ENCODE measurements around the gene INPP4A.

Gene INPP4A

GRCh38 chr2:98560256-98560771 is 115.7 kb downstream of the INPP4A start:
- TF ChIP-seq GLIS3 (CRISPR knock-in tag; IDR thresholded peaks at IDR 0.05) (no peak), PPARA (CRISPR knock-in tag; IDR thresholded peaks at IDR 0.05; ENCODE audit: borderline replicate concordance) (no peak), OSR1 (CRISPR knock-in tag; IDR thresholded peaks at IDR 0.05) (no peak), ZFP3 (CRISPR knock-in tag; IDR thresholded peaks at IDR 0.05) (no peak), ZNF8 (CRISPR knock-in tag; IDR thresholded peaks at IDR 0.05) (no peak), CREB5 (CRISPR knock-in tag; IDR thresholded peaks at IDR 0.05; ENCODE audit: low read depth) (no peak), BACH2 (CRISPR knock-in tag; IDR thresholded peaks at IDR 0.05; ENCODE audit: borderline replicate concordance) (no peak), RARB (CRISPR knock-in tag; IDR thresholded peaks at IDR 0.05) (no peak)
- TF ChIP-seq, protein P1, sequence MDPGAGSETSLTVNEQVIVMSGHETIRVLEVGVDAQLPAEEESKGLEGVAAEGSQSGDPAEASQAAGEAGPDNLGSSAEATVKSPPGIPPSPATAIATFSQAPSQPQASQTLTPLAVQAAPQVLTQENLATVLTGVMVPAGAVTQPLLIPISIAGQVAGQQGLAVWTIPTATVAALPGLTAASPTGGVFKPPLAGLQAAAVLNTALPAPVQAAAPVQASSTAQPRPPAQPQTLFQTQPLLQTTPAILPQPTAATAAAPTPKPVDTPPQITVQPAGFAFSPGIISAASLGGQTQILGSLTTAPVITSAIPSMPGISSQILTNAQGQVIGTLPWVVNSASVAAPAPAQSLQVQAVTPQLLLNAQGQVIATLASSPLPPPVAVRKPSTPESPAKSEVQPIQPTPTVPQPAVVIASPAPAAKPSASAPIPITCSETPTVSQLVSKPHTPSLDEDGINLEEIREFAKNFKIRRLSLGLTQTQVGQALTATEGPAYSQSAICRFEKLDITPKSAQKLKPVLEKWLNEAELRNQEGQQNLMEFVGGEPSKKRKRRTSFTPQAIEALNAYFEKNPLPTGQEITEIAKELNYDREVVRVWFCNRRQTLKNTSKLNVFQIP (CRISPR knock-in tag; IDR thresholded peaks at IDR 0.05; ENCODE audit: borderline replicate concordance, low read depth) = no peak
- ATAC-seq = peak; percentile 97

DNA sequence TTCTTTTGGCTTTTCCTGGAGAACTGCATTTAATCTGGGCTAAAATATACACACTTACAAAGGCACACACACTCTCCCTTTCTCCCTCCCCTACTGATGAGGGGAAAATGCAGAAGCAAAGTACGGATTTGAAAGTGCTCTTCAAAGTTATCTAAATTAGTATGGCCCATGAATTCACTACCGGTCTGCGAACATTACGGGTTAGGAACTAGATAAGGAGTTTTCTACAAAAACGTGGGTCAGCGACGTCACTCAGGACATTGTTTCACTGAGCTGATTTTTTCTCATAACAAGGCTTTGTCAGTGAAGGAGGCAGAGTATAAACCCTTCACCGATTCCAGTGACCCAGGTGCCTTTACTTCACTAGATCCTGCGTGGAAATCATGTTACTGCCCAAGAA is 116.4 kb downstream of the INPP4A start:
- ATAC-seq = no peak

GRCh38 chr2:98561902-98562695 is 117.4 kb downstream of the INPP4A start:
- no peak for ATAC-seq
- TF ChIP-seq ISL1 (CRISPR knock-in tag; IDR thresholded peaks at IDR 0.05) (no peak), PPARA (CRISPR knock-in tag; IDR thresholded peaks at IDR 0.05; ENCODE audit: borderline replicate concordance) (no peak), ZNF70 (CRISPR knock-in tag; IDR thresholded peaks at IDR 0.05) (no peak), CSRNP3 (CRISPR knock-in tag; IDR thresholded peaks at IDR 0.05) (no peak), RARB (CRISPR knock-in tag; IDR thresholded peaks at IDR 0.05) (no peak), ZNF8 (CRISPR knock-in tag; IDR thresholded peaks at IDR 0.05) (no peak), OSR1 (CRISPR knock-in tag; IDR thresholded peaks at IDR 0.05) (no peak), ZFP3 (CRISPR knock-in tag; IDR thresholded peaks at IDR 0.05) (no peak), ZFP30 (CRISPR knock-in tag; IDR thresholded peaks at IDR 0.05) (no peak), ESRRG (CRISPR knock-in tag; IDR thresholded peaks at IDR 0.05) (no peak), ZNF565 (CRISPR knock-in tag; conservative IDR thresholded peaks at IDR 0.05; ENCODE audit: low read depth) (no peak), ARNTL (CRISPR knock-in tag; IDR thresholded peaks at IDR 0.05; ENCODE audit: borderline replicate concordance, low read depth) (no peak)
- TF ChIP-seq, protein P2, sequence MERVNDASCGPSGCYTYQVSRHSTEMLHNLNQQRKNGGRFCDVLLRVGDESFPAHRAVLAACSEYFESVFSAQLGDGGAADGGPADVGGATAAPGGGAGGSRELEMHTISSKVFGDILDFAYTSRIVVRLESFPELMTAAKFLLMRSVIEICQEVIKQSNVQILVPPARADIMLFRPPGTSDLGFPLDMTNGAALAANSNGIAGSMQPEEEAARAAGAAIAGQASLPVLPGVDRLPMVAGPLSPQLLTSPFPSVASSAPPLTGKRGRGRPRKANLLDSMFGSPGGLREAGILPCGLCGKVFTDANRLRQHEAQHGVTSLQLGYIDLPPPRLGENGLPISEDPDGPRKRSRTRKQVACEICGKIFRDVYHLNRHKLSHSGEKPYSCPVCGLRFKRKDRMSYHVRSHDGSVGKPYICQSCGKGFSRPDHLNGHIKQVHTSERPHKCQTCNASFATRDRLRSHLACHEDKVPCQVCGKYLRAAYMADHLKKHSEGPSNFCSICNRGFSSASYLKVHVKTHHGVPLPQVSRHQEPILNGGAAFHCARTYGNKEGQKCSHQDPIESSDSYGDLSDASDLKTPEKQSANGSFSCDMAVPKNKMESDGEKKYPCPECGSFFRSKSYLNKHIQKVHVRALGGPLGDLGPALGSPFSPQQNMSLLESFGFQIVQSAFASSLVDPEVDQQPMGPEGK (CRISPR knock-in tag; IDR thresholded peaks at IDR 0.05; ENCODE audit: borderline replicate concordance) = no peak

More for the DNA sequence above, 116.4 kb downstream of the INPP4A start:
- TF ChIP-seq BACH2 (CRISPR knock-in tag; IDR thresholded peaks at IDR 0.05; ENCODE audit: borderline replicate concordance) = no peak
- TF ChIP-seq ZFP3 (CRISPR knock-in tag; IDR thresholded peaks at IDR 0.05) = no peak
- TF ChIP-seq, protein P1 (CRISPR knock-in tag; IDR thresholded peaks at IDR 0.05; ENCODE audit: borderline replicate concordance, low read depth) = no peak
- TF ChIP-seq CSDC2 (CRISPR knock-in tag; IDR thresholded peaks at IDR 0.05) = no peak
- no peak for TF ChIP-seq ZNF70 (CRISPR knock-in tag; IDR thresholded peaks at IDR 0.05)

DNA sequence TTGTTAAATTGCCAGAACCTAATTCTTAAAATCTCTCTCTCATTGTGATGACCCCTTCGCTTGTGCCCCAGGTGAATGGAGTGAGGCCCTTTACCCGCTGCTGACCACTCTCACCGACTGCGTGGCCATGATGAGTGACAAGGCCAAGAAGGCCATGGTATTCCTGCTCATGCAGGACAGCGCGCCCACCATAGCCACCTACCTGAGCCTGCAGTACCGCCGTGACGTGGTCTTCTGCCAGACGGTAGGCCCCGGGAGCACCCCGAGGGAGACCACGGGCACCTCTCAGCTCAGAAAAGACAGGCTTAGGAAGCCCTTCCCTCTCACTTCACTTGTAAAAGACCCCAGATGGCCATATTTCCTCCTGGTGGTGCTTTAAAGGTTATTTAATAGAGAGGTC is 118.7 kb downstream of the INPP4A start:
- no peak for ATAC-seq
- TF ChIP-seq ZNF8 (CRISPR knock-in tag; IDR thresholded peaks at IDR 0.05) = no peak
- no peak for TF ChIP-seq CSRNP3 (CRISPR knock-in tag; IDR thresholded peaks at IDR 0.05)
- TF ChIP-seq, protein P2 (CRISPR knock-in tag; IDR thresholded peaks at IDR 0.05; ENCODE audit: borderline replicate concordance) = no peak
- TF ChIP-seq, protein P3, sequence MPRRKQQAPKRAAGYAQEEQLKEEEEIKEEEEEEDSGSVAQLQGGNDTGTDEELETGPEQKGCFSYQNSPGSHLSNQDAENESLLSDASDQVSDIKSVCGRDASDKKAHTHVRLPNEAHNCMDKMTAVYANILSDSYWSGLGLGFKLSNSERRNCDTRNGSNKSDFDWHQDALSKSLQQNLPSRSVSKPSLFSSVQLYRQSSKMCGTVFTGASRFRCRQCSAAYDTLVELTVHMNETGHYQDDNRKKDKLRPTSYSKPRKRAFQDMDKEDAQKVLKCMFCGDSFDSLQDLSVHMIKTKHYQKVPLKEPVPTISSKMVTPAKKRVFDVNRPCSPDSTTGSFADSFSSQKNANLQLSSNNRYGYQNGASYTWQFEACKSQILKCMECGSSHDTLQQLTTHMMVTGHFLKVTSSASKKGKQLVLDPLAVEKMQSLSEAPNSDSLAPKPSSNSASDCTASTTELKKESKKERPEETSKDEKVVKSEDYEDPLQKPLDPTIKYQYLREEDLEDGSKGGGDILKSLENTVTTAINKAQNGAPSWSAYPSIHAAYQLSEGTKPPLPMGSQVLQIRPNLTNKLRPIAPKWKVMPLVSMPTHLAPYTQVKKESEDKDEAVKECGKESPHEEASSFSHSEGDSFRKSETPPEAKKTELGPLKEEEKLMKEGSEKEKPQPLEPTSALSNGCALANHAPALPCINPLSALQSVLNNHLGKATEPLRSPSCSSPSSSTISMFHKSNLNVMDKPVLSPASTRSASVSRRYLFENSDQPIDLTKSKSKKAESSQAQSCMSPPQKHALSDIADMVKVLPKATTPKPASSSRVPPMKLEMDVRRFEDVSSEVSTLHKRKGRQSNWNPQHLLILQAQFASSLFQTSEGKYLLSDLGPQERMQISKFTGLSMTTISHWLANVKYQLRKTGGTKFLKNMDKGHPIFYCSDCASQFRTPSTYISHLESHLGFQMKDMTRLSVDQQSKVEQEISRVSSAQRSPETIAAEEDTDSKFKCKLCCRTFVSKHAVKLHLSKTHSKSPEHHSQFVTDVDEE (CRISPR knock-in tag; IDR thresholded peaks at IDR 0.05) = no peak
- no peak for TF ChIP-seq CSDC2 (CRISPR knock-in tag; IDR thresholded peaks at IDR 0.05)
- TF ChIP-seq PPARA (CRISPR knock-in tag; IDR thresholded peaks at IDR 0.05; ENCODE audit: borderline replicate concordance) = no peak

Data from SK-N-SH treated with all-trans-retinoic acid at 6 μM for 48 hours (cell line).